DMS 273 treated with DMSO at 0.1 percent for 48 hours (cell line): ENCODE measurements around the gene ANAPC1.
"Not testable (repeated sequence)": the region's sequence is repeated elsewhere in the genome, so short reads cannot be mapped to it uniquely, and the experiment has no call there.

Experiments
- DNase-seq: peaks from one replicate; lab custom pipeline; 2025; lab: John Stamatoyannopoulos, UW

The ANAPC1 gene

DNA sequence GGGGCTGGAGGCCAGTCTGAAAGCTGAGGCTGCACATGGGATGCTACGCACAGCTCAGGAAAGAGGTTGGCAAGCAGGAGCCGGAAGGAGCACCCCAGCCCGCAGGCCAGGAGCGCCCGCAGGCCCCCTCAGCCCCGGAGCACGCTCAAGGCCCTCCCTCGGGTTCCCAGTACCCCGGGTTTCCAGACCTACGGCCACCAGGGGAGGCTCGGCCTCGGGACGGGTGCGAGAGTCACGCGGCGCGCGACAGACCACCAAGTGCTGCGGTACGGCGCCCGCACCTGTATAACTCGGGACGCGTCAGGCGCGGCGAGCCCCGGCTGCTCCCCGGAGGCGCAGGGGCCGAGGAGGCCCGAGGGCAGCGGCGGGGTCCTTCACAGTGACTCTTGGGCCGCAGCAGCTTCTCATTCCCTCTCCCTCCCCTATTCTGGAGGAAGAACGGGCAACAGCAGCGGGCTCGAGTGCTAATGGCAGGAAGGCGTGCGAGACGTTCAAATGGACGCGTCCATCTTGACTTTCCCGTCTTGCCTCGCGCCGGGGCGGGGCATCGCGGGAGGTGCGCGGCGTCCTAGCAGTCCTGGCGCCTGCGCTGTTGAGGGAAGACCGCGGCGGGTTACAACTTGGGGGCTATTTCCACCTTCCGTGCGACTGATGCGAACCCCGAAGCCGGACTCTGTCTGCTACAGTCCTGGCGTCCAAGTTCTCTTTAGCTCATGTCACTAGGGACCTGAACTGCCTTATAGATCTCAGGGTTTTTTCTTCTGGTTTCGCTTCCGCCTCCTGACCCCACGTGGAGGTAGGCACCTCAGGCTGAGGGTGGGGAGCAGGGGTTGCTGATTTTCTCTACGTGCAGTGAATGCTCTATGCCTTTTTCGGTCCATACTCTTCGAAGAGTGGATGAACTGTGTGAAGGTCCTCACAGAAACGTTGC, at the start of gene ANAPC1:
Gene ANAPC1, minus strand, starts transcription at position 533 of the 931 bp plus-strand sequence. CDS start 3,368 bp downstream, outside the sequence.
- DNase-seq = peak; percentile 66

DNA sequence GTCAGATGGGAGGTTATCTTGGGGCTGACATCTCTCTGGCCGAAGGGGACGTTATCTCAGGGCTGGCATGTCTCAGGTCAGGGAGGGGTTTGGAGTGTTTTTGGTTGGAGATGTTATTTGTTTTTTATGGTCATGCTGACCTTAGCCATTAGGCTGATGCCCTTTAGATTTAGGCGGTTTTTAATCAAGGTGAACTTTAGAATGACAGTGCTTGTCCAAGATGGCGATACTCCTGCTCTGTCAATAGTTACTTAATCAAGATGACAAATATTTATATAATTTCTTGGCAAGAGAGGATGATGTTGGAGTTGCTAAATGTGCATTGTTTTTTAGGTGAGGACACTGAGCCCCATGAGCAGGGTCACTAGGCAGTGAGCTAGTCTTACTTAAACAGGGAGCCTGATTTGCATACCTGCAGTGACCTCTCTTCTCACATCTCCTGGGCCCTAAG, 48.9 kb upstream of the ANAPC1 start:
- no peak for DNase-seq

DNA sequence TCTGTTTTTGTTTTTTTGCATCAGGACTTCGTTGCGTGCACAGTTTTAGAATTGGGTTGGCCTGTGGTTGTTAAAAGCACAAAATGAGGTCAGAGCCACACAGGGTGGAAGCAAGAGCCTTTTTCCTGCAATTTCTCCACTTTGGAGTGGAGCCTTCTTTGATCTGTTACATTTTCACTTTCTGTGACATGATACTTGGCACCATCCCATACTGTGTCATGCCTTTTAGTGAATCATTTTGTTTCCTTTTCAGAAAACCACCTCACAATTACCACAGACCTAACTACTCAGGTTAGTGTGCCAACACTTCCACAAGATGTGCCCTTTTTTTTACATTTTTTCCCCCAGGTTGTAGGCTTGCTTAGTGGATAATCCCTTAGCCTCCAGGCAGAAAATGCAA, 46.9 kb upstream of the ANAPC1 start:
- DNase-seq = no peak

DNA sequence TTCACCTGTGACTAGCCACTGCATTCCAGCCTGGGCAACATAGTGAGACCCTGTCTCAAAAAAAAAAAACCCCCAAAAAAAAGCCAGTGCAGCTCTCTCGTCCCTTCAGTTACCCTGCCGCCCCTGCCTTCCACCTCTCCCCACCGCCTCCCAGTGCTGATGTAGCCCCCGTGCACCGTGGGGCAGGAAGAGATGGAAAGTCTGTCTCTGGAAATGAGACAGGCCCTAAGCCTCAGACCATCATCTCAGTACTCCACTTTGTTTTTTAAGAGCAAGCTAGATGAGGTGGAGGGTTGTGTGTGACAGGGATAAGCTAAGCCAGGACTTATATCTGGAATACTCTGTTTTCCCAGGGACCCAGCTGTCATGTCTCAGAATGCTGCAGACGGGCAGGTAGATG, 46.4 kb upstream of the ANAPC1 start:
- no peak for DNase-seq

DNA sequence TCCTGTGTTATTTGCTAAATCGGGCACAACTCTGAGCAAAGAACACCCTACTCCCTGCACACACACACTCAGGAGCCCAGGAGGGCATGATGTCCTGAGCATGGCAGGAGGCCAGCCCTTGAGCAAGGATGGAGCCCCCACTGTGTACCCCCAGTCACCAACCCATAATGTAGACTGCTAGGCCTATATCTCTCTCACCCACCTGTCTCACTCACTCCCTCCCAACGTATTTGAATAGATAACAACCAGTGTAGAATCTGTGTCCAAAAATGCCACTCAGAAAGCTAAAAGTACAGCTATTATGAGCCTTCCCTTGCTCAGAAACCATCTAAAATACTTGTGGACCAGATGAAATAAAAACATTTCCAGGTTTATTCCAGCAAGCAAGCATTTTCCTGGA, 43.7 kb upstream of the ANAPC1 start:
- no peak for DNase-seq

- no peak for DNase-seq
These were observed 40.7 kb upstream of the ANAPC1 start for GRCh38 chr2:111924617-111925107.

GRCh38 chr2:111923276-111923804, 39.3 kb upstream of the ANAPC1 start:
- DNase-seq = peak; percentile 1

- DNase-seq = no peak
These were observed 36.0 kb upstream of the ANAPC1 start for GRCh38 chr2:111919794-111920608.

DNA sequence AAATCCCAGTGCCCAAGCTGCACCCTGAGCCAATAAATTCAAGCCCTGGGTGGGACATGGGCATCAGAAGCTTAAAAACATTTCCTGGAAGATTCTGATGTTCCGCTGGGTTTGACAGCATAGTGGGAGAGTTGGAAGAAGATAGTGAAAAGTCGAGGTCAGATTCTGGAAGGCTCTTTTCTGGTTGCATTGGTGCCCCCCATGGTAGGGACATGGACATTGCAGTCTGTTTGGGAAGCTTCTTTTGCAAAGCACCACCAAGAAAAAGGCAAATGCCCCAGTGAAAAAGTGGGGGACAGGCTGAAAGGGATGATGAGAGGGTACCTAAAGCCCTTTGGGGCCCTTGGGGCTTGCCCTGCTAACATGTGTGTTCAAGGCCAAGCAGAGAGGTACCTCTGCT, 35.4 kb upstream of the ANAPC1 start:
- DNase-seq = no peak

DNA sequence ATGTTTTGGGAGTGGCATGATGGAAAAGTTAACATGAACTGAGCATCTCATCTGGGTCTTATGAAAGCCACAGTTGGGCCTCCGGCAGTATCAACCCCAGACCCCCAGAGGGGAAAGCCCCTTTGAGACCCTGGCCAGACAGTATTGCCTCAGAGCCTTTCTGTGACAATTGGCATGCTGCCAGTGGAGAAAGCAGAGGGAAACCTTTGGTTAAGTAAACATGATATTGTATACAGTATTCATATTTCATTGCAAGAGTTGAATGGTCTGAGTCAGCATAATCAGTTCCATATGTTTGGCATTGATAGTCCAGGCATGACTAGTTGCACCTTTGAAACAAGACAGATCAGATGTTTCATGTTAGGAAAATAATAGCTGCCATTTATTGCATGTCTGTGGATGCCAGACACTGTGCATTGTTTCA, 34.4 kb upstream of the ANAPC1 start:
- DNase-seq = no peak

GRCh38 chr2:111917106-111917505, 33.1 kb upstream of the ANAPC1 start:
- DNase-seq = no peak

DNA sequence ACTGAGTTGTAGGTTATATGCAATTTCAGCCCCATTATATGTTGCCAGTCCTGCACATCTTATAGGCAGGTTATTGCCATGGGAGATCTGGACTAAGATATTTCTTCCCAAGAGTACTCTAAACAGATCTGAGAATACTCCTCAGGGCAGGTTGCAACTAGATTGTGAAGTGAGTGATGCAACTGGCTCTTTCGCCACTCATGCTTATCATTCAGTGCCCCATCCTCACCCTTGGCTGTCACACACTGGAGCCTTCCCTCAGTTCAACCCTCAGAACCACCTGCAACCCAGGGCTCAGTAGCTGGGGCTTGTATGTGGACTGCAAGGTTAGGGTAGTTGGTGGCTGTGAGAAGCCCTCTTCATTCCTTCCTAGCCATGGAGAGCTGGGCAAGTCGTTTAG, 28.6 kb upstream of the ANAPC1 start:
- no peak for DNase-seq

GRCh38 chr2:111911295-111911977, 27.4 kb upstream of the ANAPC1 start:
- DNase-seq = not testable (repeated sequence)

DNA sequence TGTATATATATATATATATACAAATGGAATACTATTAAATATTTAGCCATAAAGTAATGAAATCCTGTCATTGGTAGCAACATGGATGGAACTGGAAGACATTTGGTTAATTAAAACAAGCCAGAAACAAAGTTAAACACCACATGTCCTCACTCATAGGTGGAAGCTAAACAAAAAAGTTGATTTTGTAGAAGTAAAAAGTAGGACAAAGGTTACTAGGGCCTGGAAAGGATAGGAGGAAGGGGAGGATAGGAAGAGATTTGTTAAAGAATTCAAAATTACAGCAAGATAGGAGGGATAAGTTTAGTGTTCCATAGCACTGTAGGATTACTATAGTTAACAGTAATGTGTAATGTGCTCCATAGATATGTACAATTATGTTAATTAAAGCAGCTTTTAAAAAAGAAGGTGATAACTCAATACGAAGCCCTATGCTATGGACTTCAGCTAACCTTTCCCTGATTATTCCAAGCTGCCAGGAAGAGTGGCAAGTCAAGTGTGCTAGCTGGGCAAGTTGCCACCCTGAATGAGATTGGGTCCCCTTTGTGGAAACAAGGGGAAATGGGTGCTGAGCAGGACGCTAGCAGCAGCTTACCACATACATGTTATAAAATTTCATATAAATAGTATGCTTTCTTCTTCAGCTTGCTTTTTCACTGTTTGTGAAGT, 26.8 kb upstream of the ANAPC1 start:
- DNase-seq = peak; percentile 4

DNA sequence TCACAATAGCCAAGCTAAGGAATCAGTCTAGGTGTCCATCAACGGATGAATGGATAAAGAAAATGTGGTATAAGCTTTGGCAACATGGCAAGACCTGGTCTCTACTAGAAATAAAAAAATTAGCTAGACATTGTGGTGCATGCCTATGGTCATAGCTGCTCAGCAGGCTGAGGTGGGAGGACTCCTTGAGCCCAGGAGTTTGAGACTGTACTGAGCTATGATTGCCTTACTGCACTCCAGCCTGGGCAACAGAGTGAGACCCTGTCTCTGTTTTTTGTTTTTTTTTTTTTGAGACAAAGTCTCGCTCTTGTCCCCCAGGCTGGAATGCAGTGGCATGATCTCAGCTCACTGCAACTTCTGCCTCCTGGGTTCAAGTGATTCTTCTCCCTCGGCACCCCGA, 26.0 kb upstream of the ANAPC1 start:
- DNase-seq = not testable (repeated sequence)

DNA sequence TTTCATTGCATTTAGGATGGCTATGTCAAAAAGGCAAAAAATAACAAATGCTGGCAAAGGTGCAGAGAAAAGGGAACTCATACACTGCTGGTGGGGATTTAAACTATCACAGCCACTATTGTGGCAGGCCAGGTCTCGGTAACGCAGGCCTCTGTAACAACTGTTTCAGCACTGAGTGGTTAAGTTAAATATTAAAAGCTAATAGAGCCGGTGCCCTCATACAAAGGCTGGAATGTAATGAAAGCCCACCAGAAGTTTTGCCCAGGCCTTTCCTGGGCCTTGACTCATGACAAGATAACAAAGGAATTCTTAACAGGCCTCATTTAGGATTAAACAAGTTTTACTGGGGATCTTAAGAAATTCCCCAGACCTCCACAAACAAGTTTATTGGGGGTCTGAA, 25.1 kb upstream of the ANAPC1 start:
- no peak for DNase-seq

- no peak for DNase-seq
These were observed 24.6 kb upstream of the ANAPC1 start for GRCh38 chr2:111908578-111908977.

GRCh38 chr2:111905990-111906735, 22.2 kb upstream of the ANAPC1 start:
- DNase-seq = no peak

DNA sequence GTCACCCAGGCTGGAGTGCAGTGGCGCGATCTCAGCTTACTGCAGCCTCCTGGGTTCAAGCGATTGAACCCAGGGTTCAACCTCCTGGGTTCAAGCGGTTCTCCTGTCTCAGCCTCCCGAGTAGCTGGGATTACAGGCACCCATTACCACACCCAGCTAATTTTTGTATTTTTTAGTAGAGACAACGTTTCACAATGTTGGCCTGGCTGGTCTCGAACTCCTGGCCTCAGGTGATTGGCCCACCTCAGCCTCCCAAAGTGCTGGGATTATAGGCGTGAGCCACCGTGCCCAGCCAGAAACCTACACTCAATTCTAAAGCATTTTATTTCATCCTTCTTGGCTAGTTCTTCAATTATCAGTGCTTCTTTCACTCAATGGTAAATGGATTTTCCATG, 21.5 kb upstream of the ANAPC1 start:
- not testable (repeated sequence) for DNase-seq

GRCh38 chr2:111904726-111905474, 20.9 kb upstream of the ANAPC1 start:
- no peak for DNase-seq
